ENCODE results near the gene CYB5R4.

GRCh38 chr6:83890520-83890919 lies 31.0 kb downstream of the CYB5R4 start:
- no peak for TF ChIP-seq CTCF (conservative IDR thresholded peaks at IDR 0.05; ENCODE audit: low read depth, low read length)
- no peak for TF ChIP-seq EZH2 (IDR thresholded peaks at IDR 0.05; ENCODE audit: borderline replicate concordance, low read depth, low read length, poor library complexity, severe bottlenecking)
